ENCODE measurements around the gene IL17C. TPM values are rescaled to one million over a fixed set of nuclear protein-coding genes. Genes with fewer than 3 reads are reported as not detected.

The IL17C gene
- total RNA-seq, 3 donors from 2014 or later: not detected

DNA sequence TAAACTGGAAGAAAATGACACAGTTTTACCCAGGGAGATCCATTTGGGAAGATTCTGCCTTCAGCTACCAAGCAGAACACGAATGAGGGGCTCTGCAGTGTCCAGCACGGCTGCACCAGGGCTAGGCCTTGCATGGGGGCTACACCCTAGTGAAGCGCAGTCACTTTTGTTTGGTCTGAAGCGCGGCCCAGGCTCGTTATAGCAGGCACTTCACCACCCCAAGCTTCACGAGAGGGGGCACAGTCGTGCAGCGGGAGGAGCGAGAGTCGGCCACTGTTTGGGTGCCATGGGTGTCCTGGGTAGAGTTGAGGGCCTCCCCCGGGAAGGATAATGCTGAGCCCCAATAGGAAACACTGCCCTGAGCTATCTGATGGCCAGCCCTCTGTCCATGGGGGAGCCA, 21.6 kb upstream of the IL17C start:
- Mint-ChIP-seq H3K4me1 (ENCODE audit: low read depth) (peaks cover 29% of the 10 kb centered on the region), H3K4me3 (no peak overlapping the region)

DNA sequence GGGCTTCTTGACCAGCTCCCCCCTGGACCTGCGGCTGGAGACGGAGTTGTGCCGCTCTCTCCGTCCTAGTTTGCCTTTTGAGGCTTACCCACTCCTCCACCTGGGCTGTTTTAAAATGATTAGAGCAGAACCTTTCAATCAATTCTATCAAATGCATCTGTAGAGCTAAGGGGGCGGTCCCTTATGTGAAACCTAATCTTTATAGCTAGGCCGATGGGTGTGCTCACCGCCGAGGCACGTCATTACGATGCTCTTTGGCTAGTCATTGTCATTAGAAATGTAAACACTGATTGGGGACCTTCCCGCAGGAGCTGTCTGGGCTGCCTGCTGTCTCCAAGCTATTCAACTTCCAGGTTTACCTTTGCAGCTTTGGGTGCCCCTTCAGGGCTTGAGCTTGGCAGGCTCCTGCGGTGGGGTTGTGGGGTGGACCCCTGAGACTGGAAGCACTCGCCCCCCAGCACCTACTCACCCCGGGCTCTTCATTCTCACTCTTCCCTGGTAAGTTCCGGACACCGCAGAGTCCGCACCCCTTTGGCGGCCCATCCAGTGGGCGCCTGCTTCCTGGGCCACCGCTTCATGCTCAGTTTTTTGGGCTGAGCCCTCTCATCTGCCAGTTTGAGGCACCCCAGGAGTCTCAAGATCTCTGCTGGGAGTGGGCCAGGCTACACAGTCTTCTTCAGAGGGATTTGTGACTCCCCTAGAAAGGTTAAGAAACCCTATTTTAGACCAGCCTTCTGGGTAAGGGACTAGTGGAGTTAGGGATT, 20.9 kb upstream of the IL17C start:
- Mint-ChIP-seq H3K4me1 (ENCODE audit: low read depth) (peaks cover 31% of the 10 kb centered on the region), H3K27me3 (ENCODE audit: low read depth) (no peaks in the 10 kb centered on the region), H3K36me3 (ENCODE audit: insufficient read depth) (peaks cover 25% of the 10 kb centered on the region), H3K4me3 (no peak overlapping the region), H3K9me3 (no peaks in the 10 kb centered on the region)
- ATAC-seq (no peak), DNase-seq (no peak)

More for the DNA sequence above, 21.6 kb upstream of the IL17C start:
- ATAC-seq (no peak), DNase-seq (no peak)
- no peaks in the 10 kb centered on the region for H3K9me3 Mint-ChIP-seq
- no peaks in the 10 kb centered on the region for H3K27me3 Mint-ChIP-seq (ENCODE audit: low read depth)
- peaks cover 23% of the 10 kb centered on the region for H3K36me3 Mint-ChIP-seq (ENCODE audit: insufficient read depth)

DNA sequence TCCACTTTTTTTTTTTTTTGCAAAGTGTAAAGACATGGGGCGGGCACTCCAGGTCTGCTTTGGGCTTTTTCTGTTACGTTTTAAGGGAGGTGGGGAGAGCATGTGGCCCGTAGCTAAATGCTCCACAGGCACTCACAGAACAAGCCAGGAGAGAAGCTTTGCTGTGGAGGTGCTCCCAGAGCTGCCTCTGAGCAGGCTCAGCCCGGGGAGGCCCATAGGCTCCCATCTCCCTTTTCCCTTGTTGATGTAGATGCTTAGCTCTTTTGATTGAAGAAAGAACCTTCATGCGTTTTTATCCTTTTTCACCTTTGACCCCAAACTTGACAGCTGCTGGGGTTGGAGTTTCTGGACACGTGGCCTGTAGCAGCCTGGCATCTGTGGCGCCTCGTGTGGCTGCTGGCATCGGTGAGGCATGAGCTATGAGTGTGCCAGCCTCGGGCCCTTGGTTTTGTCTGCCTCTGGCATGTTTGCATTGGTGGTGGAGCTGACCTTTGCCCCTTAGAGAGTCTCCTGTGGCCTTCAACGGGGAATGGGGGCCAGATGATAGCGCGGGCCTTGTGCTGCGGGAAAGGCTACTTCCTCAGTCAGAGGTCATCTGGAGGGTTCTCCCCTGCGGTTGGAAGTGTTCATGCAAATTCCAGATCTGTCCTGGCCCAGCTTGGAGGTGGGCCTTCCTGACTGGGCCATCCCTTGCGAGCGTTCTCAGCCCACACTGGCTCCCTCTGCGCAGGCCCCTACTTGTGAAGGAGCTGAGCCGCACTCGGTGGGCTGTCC, 20.0 kb upstream of the IL17C start:
- H3K4me3 Mint-ChIP-seq: no peak overlapping the region

DNA sequence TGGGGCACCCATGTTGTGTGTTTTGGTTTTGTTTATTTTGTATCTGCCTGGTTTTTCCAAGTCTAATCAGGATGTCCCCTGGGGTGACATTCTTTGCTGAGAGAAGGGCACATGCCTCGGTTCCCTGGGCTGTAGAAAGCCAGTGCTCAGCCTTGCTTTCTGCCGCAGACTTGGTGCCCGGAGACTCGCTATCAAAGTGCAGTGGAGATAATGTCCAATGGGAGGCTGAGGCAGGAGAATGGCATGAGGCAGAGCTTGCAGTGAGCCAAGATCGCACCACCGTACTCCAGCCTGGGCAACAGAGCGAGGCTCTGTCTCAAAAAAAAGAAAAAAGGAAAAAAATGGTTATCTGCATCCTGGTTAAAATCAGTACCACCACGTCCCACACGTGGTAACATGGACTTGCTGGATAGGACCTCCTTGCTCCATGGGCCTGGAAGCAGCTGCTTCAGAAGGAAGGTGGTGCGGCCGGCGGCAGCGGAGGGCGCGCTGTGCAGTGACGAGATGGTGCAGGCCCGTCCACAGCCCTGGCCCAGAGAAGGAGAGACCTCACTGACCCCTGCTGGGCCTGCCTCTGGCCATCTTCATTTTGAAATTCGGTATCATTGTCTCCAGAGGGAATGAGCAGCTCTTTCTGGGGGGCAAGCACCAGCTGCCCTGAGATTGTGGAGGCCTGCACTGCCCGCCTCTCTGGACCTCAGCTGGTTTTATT, 19.3 kb upstream of the IL17C start:
- Mint-ChIP-seq H3K9me3 (no peaks in the 10 kb centered on the region), H3K36me3 (ENCODE audit: insufficient read depth) (peaks cover 25% of the 10 kb centered on the region), H3K4me3 (no peak overlapping the region), H3K4me1 (ENCODE audit: low read depth) (peaks cover 32% of the 10 kb centered on the region), H3K27me3 (ENCODE audit: low read depth) (no peaks in the 10 kb centered on the region)
- no peak for ATAC-seq
- no peak for DNase-seq

More for the DNA sequence above, 20.0 kb upstream of the IL17C start:
- no peak for ATAC-seq
- Mint-ChIP-seq H3K27me3 (ENCODE audit: low read depth) (no peaks in the 10 kb centered on the region), H3K4me1 (ENCODE audit: low read depth) (peaks cover 32% of the 10 kb centered on the region), H3K9me3 (no peaks in the 10 kb centered on the region), H3K36me3 (ENCODE audit: insufficient read depth) (peaks cover 25% of the 10 kb centered on the region)
- no peak for DNase-seq

DNA sequence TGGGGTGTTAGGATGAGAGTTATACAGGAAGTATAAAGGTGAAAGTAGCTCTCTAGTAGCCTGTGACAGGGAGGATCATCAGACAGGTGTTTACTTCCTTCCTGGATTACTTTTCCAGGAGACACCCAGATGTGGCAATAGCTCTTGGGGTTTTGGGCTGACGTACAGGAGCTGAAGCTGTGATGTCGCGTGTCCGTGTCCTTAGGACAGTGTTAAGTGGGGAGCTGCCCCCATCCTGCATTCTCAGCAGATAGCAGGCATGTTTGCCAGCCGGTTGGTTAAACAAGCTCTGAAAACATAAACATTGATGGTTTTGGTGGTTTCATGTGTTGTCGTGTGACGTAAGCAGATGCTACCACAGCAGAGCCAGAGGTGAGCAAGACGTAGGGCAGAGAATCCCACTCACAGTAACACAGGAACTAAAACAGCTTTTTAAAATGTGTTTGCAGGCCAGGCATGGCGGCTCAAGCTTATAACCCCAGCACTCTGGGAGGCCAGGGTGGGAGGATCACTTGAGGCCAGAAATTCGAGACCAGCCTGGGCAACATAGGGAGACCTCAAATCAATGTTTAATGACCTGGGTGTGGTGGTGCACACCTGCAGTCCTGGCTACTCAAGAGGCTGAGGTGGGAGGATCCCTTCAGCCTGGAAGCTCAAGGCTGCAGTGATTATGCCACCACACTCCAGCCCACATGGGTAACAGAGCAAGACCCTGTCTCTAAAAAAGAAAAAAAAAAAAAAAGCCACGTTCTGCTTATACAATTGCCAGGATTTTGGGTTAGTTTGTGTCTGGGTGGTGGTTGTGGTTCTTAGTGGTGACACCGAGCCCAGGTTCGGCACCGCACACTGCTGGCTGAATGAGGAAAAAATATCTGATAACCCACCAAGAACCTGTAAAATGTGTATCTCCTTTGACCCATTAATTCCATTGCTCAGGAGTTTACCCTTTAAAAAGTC, 18.2 kb upstream of the IL17C start:
- Mint-ChIP-seq H3K9me3 (no peaks in the 10 kb centered on the region), H3K27me3 (ENCODE audit: low read depth) (no peaks in the 10 kb centered on the region), H3K36me3 (ENCODE audit: insufficient read depth) (peaks cover 21% of the 10 kb centered on the region), H3K4me1 (ENCODE audit: low read depth) (peaks cover 32% of the 10 kb centered on the region), H3K4me3 (peak overlapping the region; percentile 38)
- peak; percentile 45 for DNase-seq
- ATAC-seq: peak; percentile 78 to 89

DNA sequence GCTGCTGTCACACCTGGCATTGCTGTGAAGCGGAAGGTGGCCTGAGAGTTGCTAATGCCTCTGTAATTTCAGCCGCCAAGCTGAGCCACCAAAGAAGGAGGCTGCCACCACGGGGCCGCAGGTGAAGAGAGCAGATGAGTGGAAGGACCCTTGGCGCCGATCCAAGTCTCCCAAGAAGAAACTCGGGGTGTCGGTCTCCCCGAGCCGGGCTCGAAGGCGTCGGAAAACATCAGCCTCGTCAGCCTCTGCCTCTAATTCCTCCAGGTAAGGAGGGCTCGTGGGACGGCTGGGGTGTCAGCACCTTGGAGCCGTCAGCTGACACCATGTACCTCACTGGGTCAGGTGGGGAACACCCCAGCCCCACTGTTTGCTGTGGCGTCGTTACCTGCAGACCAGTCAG, 16.2 kb upstream of the IL17C start:
- Mint-ChIP-seq H3K9me3 (no peaks in the 10 kb centered on the region), H3K4me3 (no peak overlapping the region), H3K4me1 (ENCODE audit: low read depth) (peaks cover 35% of the 10 kb centered on the region), H3K27me3 (ENCODE audit: low read depth) (no peaks in the 10 kb centered on the region), H3K36me3 (ENCODE audit: insufficient read depth) (peaks cover 23% of the 10 kb centered on the region)
- ATAC-seq (no peak), DNase-seq (no peak)

DNA sequence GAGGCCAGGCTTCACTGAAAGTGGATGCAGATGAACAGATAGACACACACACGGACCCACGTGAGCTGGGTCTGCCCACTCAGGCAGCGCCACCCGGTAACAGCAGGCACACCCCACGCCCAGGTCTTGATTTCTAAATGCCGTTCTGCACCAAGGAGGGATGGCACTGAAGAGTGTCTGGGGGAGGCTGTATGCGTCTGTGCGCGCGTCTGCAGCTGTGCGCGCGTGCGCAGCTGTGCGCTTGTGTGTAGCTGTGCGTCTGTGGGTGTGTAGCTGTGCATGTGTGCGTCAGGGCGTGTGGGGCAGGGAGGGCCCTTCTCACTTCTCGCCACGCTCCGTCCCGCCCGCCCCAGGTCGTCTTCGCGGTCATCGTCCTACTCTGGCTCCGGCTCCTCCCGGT, 15.5 kb upstream of the IL17C start:
- H3K4me3 Mint-ChIP-seq: no peak overlapping the region
- no peaks in the 10 kb centered on the region for H3K27me3 Mint-ChIP-seq (ENCODE audit: low read depth)
- DNase-seq (no peak), ATAC-seq (no peak)
- peaks cover 27% of the 10 kb centered on the region for H3K36me3 Mint-ChIP-seq (ENCODE audit: insufficient read depth)
- H3K4me1 Mint-ChIP-seq (ENCODE audit: low read depth): peaks cover 35% of the 10 kb centered on the region
- H3K9me3 Mint-ChIP-seq: no peaks in the 10 kb centered on the region

DNA sequence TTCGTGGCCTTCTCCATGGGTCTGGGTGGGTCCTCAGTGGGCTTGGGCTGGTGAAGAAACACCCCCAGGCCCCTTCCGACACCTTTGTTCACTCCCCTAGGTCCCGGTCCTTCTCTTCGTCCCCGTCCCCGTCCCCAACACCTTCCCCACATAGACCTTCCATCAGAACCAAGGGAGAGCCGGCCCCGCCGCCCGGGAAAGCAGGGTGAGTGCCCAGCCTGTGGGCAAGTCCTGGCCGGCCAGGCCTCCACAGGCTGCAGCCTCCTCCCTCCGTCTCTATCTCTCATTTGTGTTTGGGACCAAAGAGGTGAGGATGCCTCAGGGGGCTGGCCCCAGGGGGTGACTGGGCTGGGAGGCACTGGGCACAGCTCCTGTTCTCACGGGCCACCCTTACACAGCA, 14.5 kb upstream of the IL17C start:
- H3K36me3 Mint-ChIP-seq (ENCODE audit: insufficient read depth): peaks cover 27% of the 10 kb centered on the region
- H3K27me3 Mint-ChIP-seq (ENCODE audit: low read depth): no peaks in the 10 kb centered on the region
- no peaks in the 10 kb centered on the region for H3K9me3 Mint-ChIP-seq
- H3K4me3 Mint-ChIP-seq: no peak overlapping the region
- DNase-seq (no peak), ATAC-seq (no peak)
- H3K4me1 Mint-ChIP-seq (ENCODE audit: low read depth): peaks cover 29% of the 10 kb centered on the region

DNA sequence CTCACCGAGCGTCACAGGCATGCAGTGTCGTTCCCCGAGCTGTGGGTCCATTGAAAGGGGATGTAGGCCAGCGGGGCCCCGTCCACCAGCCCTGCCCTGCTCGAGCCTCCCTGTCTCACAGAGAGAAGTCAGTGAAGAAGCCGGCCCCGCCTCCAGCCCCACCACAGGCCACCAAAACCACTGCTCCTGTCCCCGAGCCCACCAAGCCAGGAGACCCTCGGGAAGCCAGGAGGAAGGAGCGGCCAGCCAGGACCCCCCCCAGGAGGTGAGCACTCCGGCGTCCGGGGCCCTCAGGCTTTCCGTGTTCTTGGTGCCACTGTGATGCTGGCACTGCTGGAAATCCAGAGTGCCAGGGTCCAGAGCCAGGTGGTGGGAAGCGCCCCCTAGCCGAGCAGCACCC, 13.9 kb upstream of the IL17C start:
- H3K4me3 Mint-ChIP-seq: no peak overlapping the region
- no peaks in the 10 kb centered on the region for H3K27me3 Mint-ChIP-seq (ENCODE audit: low read depth)
- DNase-seq (no peak), ATAC-seq (no peak)
- no peaks in the 10 kb centered on the region for H3K9me3 Mint-ChIP-seq
- peaks cover 23% of the 10 kb centered on the region for H3K4me1 Mint-ChIP-seq (ENCODE audit: low read depth)
- peaks cover 27% of the 10 kb centered on the region for H3K36me3 Mint-ChIP-seq (ENCODE audit: insufficient read depth)

DNA sequence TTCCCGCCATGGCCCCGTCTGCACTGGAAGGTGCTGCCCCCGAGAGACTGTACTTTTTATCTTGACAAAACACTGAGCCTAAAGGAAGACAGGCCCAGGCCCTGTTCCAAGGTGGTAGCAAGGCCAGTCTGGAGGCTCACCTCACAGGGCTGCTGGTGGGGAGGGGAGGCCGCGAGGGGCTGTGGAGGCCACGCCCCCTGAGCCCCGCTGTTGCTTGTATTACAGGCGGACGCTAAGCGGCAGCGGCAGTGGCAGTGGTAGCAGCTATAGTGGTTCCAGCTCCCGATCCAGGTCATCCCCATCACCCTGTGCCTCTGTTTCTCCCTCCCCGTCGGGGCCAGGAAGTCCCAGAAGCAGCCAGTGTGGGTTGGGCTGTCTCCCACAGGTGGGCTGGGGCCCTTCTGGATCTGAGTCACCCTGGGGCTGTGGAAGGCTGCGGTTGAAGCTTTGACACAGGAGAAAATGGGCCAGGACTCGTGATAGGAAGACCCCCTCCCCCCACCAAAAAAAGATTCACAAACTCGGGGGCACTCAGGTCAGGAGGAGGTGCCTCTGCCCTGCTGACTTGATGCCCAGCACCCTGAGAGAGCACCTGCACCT, 13.3 kb upstream of the IL17C start:
- ATAC-seq: peak; percentile 43 to 45

DNA sequence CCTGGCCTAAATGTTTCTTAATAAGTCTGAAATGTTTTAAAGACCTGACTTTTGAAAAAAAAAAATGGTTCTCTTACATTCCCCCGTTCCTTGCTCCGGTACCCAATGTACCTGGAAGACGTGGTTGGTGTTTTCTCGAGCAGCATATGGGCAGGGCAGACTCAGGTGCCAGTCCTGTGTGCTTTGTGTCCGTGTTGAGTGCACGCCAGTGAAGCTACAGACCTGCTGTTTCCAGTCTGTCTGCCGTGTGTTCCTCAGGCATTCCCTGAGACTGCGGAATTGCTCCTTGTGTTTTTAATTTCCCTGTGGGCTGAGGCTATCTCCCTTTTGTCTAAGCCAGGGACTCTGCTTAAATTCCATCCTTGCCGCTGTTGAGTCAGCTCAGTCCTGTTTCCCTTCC, 11.7 kb upstream of the IL17C start:
- no peaks in the 10 kb centered on the region for H3K27me3 Mint-ChIP-seq (ENCODE audit: low read depth)
- no peak for DNase-seq
- no peak overlapping the region for H3K4me3 Mint-ChIP-seq
- H3K9me3 Mint-ChIP-seq: no peaks in the 10 kb centered on the region
- ATAC-seq: no peak
- H3K36me3 Mint-ChIP-seq (ENCODE audit: insufficient read depth): peaks cover 34% of the 10 kb centered on the region
- H3K4me1 Mint-ChIP-seq (ENCODE audit: low read depth): peaks cover 7% of the 10 kb centered on the region

More for the DNA sequence above, 13.3 kb upstream of the IL17C start:
- H3K27me3 Mint-ChIP-seq (ENCODE audit: low read depth): no peaks in the 10 kb centered on the region
- peaks cover 17% of the 10 kb centered on the region for H3K4me1 Mint-ChIP-seq (ENCODE audit: low read depth)
- peaks cover 30% of the 10 kb centered on the region for H3K36me3 Mint-ChIP-seq (ENCODE audit: insufficient read depth)
- DNase-seq: no peak
- H3K4me3 Mint-ChIP-seq: no peak overlapping the region
- no peaks in the 10 kb centered on the region for H3K9me3 Mint-ChIP-seq

DNA sequence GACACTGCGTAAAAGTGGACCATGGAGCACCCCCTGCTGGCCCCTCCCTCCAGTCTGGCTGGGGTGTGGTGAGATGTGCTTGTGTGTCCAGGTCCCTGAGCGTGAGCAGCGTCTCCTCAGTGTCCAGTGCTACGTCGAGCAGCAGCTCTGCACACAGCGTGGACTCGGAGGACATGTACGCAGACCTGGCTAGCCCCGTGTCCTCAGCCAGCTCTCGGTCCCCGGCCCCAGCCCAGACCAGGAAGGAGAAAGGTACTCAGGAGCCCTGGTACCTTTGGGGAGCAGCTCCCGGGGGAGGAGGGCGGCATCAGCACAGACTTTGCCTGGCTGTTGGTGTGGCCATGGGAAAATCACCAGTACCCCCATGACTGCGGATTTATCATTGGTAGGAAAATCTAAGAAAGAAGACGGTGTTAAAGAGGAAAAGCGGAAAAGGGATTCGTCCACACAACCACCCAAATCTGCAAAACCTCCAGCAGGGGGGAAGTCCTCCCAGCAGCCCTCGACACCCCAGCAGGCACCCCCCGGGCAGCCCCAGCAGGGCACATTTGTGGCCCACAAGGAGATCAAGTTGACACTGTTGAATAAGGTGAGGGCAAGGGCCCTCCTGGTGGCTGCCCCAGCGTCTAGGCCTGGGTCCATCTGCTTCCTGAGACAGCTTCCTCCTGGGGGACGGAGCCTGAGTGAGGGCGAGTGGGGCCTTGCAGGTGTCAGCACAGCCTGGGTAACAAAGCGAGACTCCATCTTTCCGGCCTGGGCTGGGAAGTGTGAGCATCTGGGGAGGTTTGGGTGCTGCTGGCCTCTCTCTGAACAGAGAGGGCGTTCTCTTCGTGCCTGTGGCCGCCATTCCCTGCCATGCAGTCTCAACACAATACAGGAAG, 10.6 kb upstream of the IL17C start:
- H3K36me3 Mint-ChIP-seq (ENCODE audit: insufficient read depth): peaks cover 35% of the 10 kb centered on the region
- no peak overlapping the region for H3K4me3 Mint-ChIP-seq
- H3K27me3 Mint-ChIP-seq (ENCODE audit: low read depth): no peaks in the 10 kb centered on the region
- DNase-seq (no peak), ATAC-seq (no peak)
- H3K4me1 Mint-ChIP-seq (ENCODE audit: low read depth): peaks cover 7% of the 10 kb centered on the region
- no peaks in the 10 kb centered on the region for H3K9me3 Mint-ChIP-seq
